ENCODE results near the gene RNASE4. TPM values are rescaled to one million over a fixed set of nuclear protein-coding genes. Genes with fewer than 3 reads are reported as not detected.
A peak's percentile ranks its signal among the peaks of the same experiment; 100 is the strongest.

RNASE4 gene
- polyA plus RNA-seq, 1 donor (not counting 4 experiments of a cell fraction or from before 2014, with no cell fraction given): 5.5 TPM

- peak overlapping the region; percentile 88 for H3K4me2 ChIP-seq (ENCODE audit: control insufficient read depth, extremely low read depth, insufficient read depth, low read depth, low read length)
- H3K9ac ChIP-seq (ENCODE audit: control insufficient read depth, extremely low read depth, insufficient read depth, low read length): peak overlapping the region; percentile 90
- peak overlapping the region; percentile 90 for H3K27ac ChIP-seq (ENCODE audit: control insufficient read depth, insufficient read depth, low read length)
- dilution Hi-C loops (cut with MboI; ENCODE audit: extremely low pct_ligation_motif_present, low sequenced_read_pairs): no loop called here
- peak; percentile 69 for DNase-seq (ENCODE audit: low read depth, low spot score)
- TF ChIP-seq EZH2 (IDR thresholded peaks at IDR 0.05; ENCODE audit: low read length) (no peak), CTCF (optimal IDR thresholded peaks at IDR 0.05 in 1 of 3, IDR thresholded peaks at IDR 0.05 in 1 of 3, conservative IDR thresholded peaks at IDR 0.05 in 1 of 3; ENCODE audit: extremely low read depth in 1 of 3, insufficient read depth in 2 of 3, low read length in 3 of 3) (peak in 2 of 3 experiments; percentile 4 to 5)
- peak overlapping the region; percentile 75 to 87 (median 84) for H3K4me3 ChIP-seq (ENCODE audit: control insufficient read depth in 2 of 3, extremely low read depth in 1 of 3, insufficient read depth in 2 of 3, low read depth in 1 of 3, low read length in 3 of 3)
- H3K4me1 ChIP-seq (ENCODE audit: control insufficient read depth, extremely low read depth, insufficient read depth, low read length): peaks cover 19% of the 10 kb centered on the region
- H2AFZ ChIP-seq (ENCODE audit: control insufficient read depth, low read length): peak overlapping the region; percentile 91
- H3K36me3 ChIP-seq (ENCODE audit: control insufficient read depth in 2 of 2, extremely low read depth in 1 of 2, insufficient read depth in 2 of 2, low read length in 2 of 2): no peaks in the 10 kb centered on the region
- H3K79me2 ChIP-seq (ENCODE audit: control insufficient read depth, insufficient read depth, low read length): no peaks in the 10 kb centered on the region
- H3K9me1 ChIP-seq (ENCODE audit: control insufficient read depth, extremely low read depth, insufficient read depth, low read length): no peaks in the 10 kb centered on the region
- peak; percentile 20 for FAIRE-seq
- H4K20me1 ChIP-seq (ENCODE audit: control insufficient read depth, extremely low read depth, insufficient read depth, low read length): no peaks in the 10 kb centered on the region
- H3K27me3 ChIP-seq (ENCODE audit: control insufficient read depth, extremely low read depth, insufficient read depth, low read length): no peaks in the 10 kb centered on the region
- H3K9me3 ChIP-seq (ENCODE audit: control insufficient read depth, low read depth, low read length): no peaks in the 10 kb centered on the region
Measured at GRCh38 chr14:20682435-20683124, 1.8 kb upstream of the RNASE4 start.

- Histone ChIP-seq H2AFZ (ENCODE audit: control insufficient read depth, low read length) (peak overlapping the region; percentile 91), H3K9ac (ENCODE audit: control insufficient read depth, extremely low read depth, insufficient read depth, low read length) (peak overlapping the region; percentile 90), H3K4me3 (ENCODE audit: control insufficient read depth in 2 of 3, extremely low read depth in 1 of 3, insufficient read depth in 2 of 3, low read depth in 1 of 3, low read length in 3 of 3) (peak overlapping the region; percentile 75 to 87 (median 84)), H3K79me2 (ENCODE audit: control insufficient read depth, insufficient read depth, low read length) (no peaks in the 10 kb centered on the region), H3K4me1 (ENCODE audit: control insufficient read depth, extremely low read depth, insufficient read depth, low read length) (peaks cover 19% of the 10 kb centered on the region), H3K27ac (ENCODE audit: control insufficient read depth, insufficient read depth, low read length) (peak overlapping the region; percentile 90), H3K9me3 (ENCODE audit: control insufficient read depth, low read depth, low read length) (no peaks in the 10 kb centered on the region), H3K36me3 (ENCODE audit: control insufficient read depth in 2 of 2, extremely low read depth in 1 of 2, insufficient read depth in 2 of 2, low read length in 2 of 2) (no peaks in the 10 kb centered on the region), H4K20me1 (ENCODE audit: control insufficient read depth, extremely low read depth, insufficient read depth, low read length) (no peaks in the 10 kb centered on the region), H3K9me1 (ENCODE audit: control insufficient read depth, extremely low read depth, insufficient read depth, low read length) (no peaks in the 10 kb centered on the region), H3K27me3 (ENCODE audit: control insufficient read depth, extremely low read depth, insufficient read depth, low read length) (no peaks in the 10 kb centered on the region), H3K4me2 (ENCODE audit: control insufficient read depth, extremely low read depth, insufficient read depth, low read depth, low read length) (peak overlapping the region; percentile 88)
- DNase-seq (ENCODE audit: low read depth, low spot score): peak; percentile 85
- dilution Hi-C loops (cut with MboI; ENCODE audit: extremely low pct_ligation_motif_present, low sequenced_read_pairs): no loop called here
- FAIRE-seq: no peak
- TF ChIP-seq CTCF (optimal IDR thresholded peaks at IDR 0.05 in 1 of 3, IDR thresholded peaks at IDR 0.05 in 1 of 3, conservative IDR thresholded peaks at IDR 0.05 in 1 of 3; ENCODE audit: extremely low read depth in 1 of 3, insufficient read depth in 2 of 3, low read length in 3 of 3) (no peak), EZH2 (IDR thresholded peaks at IDR 0.05; ENCODE audit: low read length) (no peak)
Measured at GRCh38 chr14:20683125-20683890, 1.1 kb upstream of the RNASE4 start.
